H1 (cell line): ENCODE results near the gene CRIP1. TPM values are rescaled to one million over a fixed set of nuclear protein-coding genes. Genes with fewer than 3 reads are reported as not detected.

ENCODE experiments used
- CTCF ChIA-PET: fragments of 300-600 bp; sonication (Branson Sonifier 250); formaldehyde crosslinking; loops from one replicate; lab custom pipeline; 2021; ENCODE audit not compliant: partially characterized antibody; lab: Charles Lee
- POLR2A ChIA-PET: fragments of 300-600 bp; sonication (Branson Sonifier 250); formaldehyde crosslinking; loops from one replicate; lab custom pipeline; 2021; ENCODE audit warnings: inconsistent platforms; ENCODE audit not compliant: partially characterized antibody; lab: Charles Lee
- DNase-seq, 2 experiments: peaks; one replicate each; pipeline versions ENCODE4 v3.0.0 to v3.0.0-alpha.2; 2010 to 2022; ENCODE audit warnings: low spot score in 2 of 2, low read depth in 1 of 2, mixed read lengths in 1 of 2
- FAIRE-seq: peaks from 2 replicates; lab custom pipeline; 2011; peaks lifted over from hg19 to GRCh38; lab: Jason Lieb, UNC
- H2AFZ ChIP-seq: 2 replicates; pipeline ENCODE4 v1.8.1; 2012; ENCODE audit warnings: low read length, inconsistent platforms
- H2AK5ac ChIP-seq: 2 replicates; pipeline ENCODE4 v1.6.1; 2013; ENCODE audit warnings: low read depth, low read length
- H2BK120ac ChIP-seq: replicated peaks from 2 replicates; pipeline ENCODE3; 2013; ENCODE audit warnings: low read depth, low read length, inconsistent platforms
- H2BK12ac ChIP-seq: 2 replicates; pipeline ENCODE4 v1.6.1; 2013; ENCODE audit warnings: low read depth, low read length
- H2BK15ac ChIP-seq: 2 replicates; pipeline ENCODE4 v1.6.1; 2013; ENCODE audit warnings: low read length
- H2BK20ac ChIP-seq: 2 replicates; pipeline ENCODE4 v1.6.1; 2013; ENCODE audit warnings: low read length
- H2BK5ac ChIP-seq: 2 replicates; pipeline ENCODE4 v1.6.1; 2013; ENCODE audit warnings: low read depth, low read length
- H3K14ac ChIP-seq: 2 replicates; pipeline ENCODE4 v1.6.1; 2013; ENCODE audit warnings: inconsistent platforms; ENCODE audit not compliant: insufficient read length
- H3K18ac ChIP-seq: 2 replicates; pipeline ENCODE4 v1.6.1; 2013; ENCODE audit warnings: low read length; ENCODE audit errors: extremely low read depth
- H3K23ac ChIP-seq: 2 replicates; pipeline ENCODE4 v1.6.1; 2013; ENCODE audit warnings: inconsistent platforms; ENCODE audit not compliant: insufficient read length
- H3K23me2 ChIP-seq: 2 replicates; pipeline ENCODE4 v1.6.1; 2013; ENCODE audit warnings: low read depth, low read length
- H3K27ac ChIP-seq: 2 replicates; pipeline ENCODE4 v1.6.1; 2011; ENCODE audit warnings: low read depth, low read length, inconsistent platforms
- H3K27me3 ChIP-seq, 4 experiments: replicated peaks in 1 of 4; 1 replicate in 1 of 4; 2 replicates in 3 of 4; pipeline versions ENCODE4 v1.6.1 to v1.8.1; 2011 to 2013; ENCODE audit warnings: low read length in 3 of 4, mild to moderate bottlenecking in 3 of 4, inconsistent platforms in 2 of 4, mixed read lengths in 2 of 4, moderate library complexity in 1 of 4; ENCODE audit not compliant: control insufficient read depth in 3 of 4, insufficient read depth in 3 of 4; ENCODE audit errors: extremely low read depth in 1 of 4
- H3K36me3 ChIP-seq, 4 experiments: 2 replicates each; pipeline versions ENCODE4 v1.6.1 to v1.8.1; 2011 to 2013; ENCODE audit warnings: mild to moderate bottlenecking in 4 of 4, low read length in 3 of 4, moderate library complexity in 2 of 4, control low read depth in 1 of 4, inconsistent platforms in 1 of 4; ENCODE audit not compliant: insufficient read depth in 4 of 4, control insufficient read depth in 2 of 4
- H3K4ac ChIP-seq: replicated peaks from 2 replicates; pipeline ENCODE3; 2013; ENCODE audit warnings: low read length, low read depth, mixed read lengths, inconsistent platforms; ENCODE audit not compliant: insufficient read length
- H3K4me1 ChIP-seq, 4 experiments: replicated peaks in 1 of 4; 1 replicate in 1 of 4; 2 replicates in 3 of 4; pipeline versions ENCODE4 v1.6.1 to v1.8.1; 2011 to 2013; ENCODE audit warnings: low read length in 3 of 4, inconsistent platforms in 2 of 4, mixed read lengths in 1 of 4; ENCODE audit not compliant: insufficient read depth in 4 of 4, control insufficient read depth in 3 of 4
- H3K4me2 ChIP-seq, 2 experiments: 2 replicates each; pipeline versions ENCODE4 v1.6.1 to v1.8.1; 2011 to 2013; ENCODE audit warnings: low read depth in 2 of 2, low read length in 2 of 2, control low read depth in 1 of 2, inconsistent platforms in 1 of 2, mild to moderate bottlenecking in 1 of 2; ENCODE audit not compliant: insufficient read depth in 1 of 2
- H3K4me3 ChIP-seq, 4 experiments: fragments of 200-600, 300-600 bp in 1 of 4; sonication (generic), shearing (Covaris generic), sonication (Bioruptor Twin) in 1 of 4; 2 replicates each; pipeline versions ENCODE4 v1.5.1 to v1.8.1; 2011 to 2016; ENCODE audit warnings: low read length in 4 of 4, low read depth in 3 of 4, control low read depth in 2 of 4, inconsistent platforms in 2 of 4, mild to moderate bottlenecking in 2 of 4, mixed read lengths in 1 of 4, moderate library complexity in 1 of 4; ENCODE audit not compliant: insufficient read depth in 2 of 4; ENCODE audit errors: extremely low read depth in 1 of 4
- H3K56ac ChIP-seq: replicated peaks from 2 replicates; pipeline ENCODE3; 2013; ENCODE audit warnings: low read depth, mild to moderate bottlenecking, mixed read lengths, low read length, inconsistent platforms; ENCODE audit not compliant: insufficient read length
- H3K79me1 ChIP-seq: 2 replicates; pipeline ENCODE4 v1.6.1; 2013; ENCODE audit warnings: low read depth, low read length, control low read depth
- H3K79me2 ChIP-seq, 2 experiments: 2 replicates each; pipeline versions ENCODE4 v1.6.1 to v1.8.1; 2012 to 2013; ENCODE audit warnings: low read length in 2 of 2, mild to moderate bottlenecking in 2 of 2, inconsistent platforms in 1 of 2; ENCODE audit not compliant: insufficient read depth in 2 of 2, control insufficient read depth in 1 of 2
- H3K9ac ChIP-seq, 4 experiments: replicated peaks in 1 of 4; 1 replicate in 1 of 4; 2 replicates in 3 of 4; pipeline versions ENCODE4 v1.6.1 to v1.8.1; 2011 to 2013; ENCODE audit warnings: low read depth in 3 of 4, low read length in 3 of 4, control low read depth in 2 of 4, mild to moderate bottlenecking in 2 of 4, moderate library complexity in 2 of 4, inconsistent platforms in 1 of 4; ENCODE audit errors: extremely low read depth in 1 of 4
- H3K9me3 ChIP-seq, 2 experiments: 2 replicates each; pipeline versions ENCODE4 v1.6.1 to v1.8.1; 2012 to 2013; ENCODE audit warnings: mild to moderate bottlenecking in 2 of 2, moderate library complexity in 2 of 2, control low read depth in 1 of 2, inconsistent platforms in 1 of 2, low read depth in 1 of 2, low read length in 1 of 2, mixed read lengths in 1 of 2; ENCODE audit not compliant: insufficient read depth in 2 of 2
- H4K20me1 ChIP-seq, 2 experiments: replicated peaks in 1 of 2; 2 replicates each; pipeline versions ENCODE3 to v1.8.1; 2011 to 2013; ENCODE audit warnings: inconsistent platforms in 2 of 2, low read length in 2 of 2, mild to moderate bottlenecking in 1 of 2; ENCODE audit not compliant: insufficient read depth in 2 of 2, control insufficient read depth in 1 of 2
- H4K5ac ChIP-seq: 2 replicates; pipeline ENCODE4 v1.6.1; 2013; ENCODE audit warnings: low read length, low read depth, mixed read lengths, inconsistent platforms; ENCODE audit not compliant: insufficient read length
- H4K8ac ChIP-seq: 2 replicates; pipeline ENCODE4 v1.8.0; 2013; ENCODE audit warnings: mild to moderate bottlenecking, moderate library complexity, low read length, inconsistent platforms; ENCODE audit not compliant: insufficient read depth; ENCODE audit errors: extremely low read depth
- H4K91ac ChIP-seq: replicated peaks from 2 replicates; pipeline ENCODE3; 2013; ENCODE audit warnings: low read length, mixed read lengths, inconsistent platforms; ENCODE audit not compliant: insufficient read length
- BCL11A ChIP-seq, 2 experiments: IDR thresholded peaks; one replicate each; pipeline ENCODE4 v1.6.1; 2011; ENCODE audit warnings: low read depth in 2 of 2, low read length in 2 of 2, mild to moderate bottlenecking in 2 of 2
- CBX8 ChIP-seq: fragments of 300-800, 300-1000 bp; sonication (generic); IDR thresholded peaks from 2 replicates; pipeline ENCODE4 v1.7.1; 2016; ENCODE audit warnings: low read depth, low read length, borderline replicate concordance
- CHD1 ChIP-seq: IDR thresholded peaks from 2 replicates; pipeline ENCODE4 v1.6.1; 2012; ENCODE audit warnings: low read depth, low read length, improper control_type of control experiment
- CREB1 ChIP-seq: IDR thresholded peaks from 2 replicates; pipeline ENCODE4 v1.6.1; 2012; ENCODE audit warnings: inconsistent platforms
- CTBP2 ChIP-seq: IDR thresholded peaks from 2 replicates; pipeline ENCODE4 v1.7.0; 2011; ENCODE audit warnings: borderline replicate concordance, mild to moderate bottlenecking, moderate library complexity, mixed read lengths, low read length; ENCODE audit not compliant: insufficient read depth, insufficient read length
- FOSL1 ChIP-seq: IDR thresholded peaks from 2 replicates; pipeline ENCODE4 v1.6.1; 2011; ENCODE audit warnings: mild to moderate bottlenecking, low read depth, low read length, moderate library complexity; ENCODE audit not compliant: insufficient read depth
- GTF2F1 ChIP-seq: IDR thresholded peaks from 2 replicates; pipeline ENCODE4 v1.6.1; 2012; ENCODE audit warnings: low read depth, low read length, improper control_type of control experiment, borderline replicate concordance
- HDAC2 ChIP-seq, 2 experiments: fragments of 300-600 bp in 1 of 2; sonication (generic) in 1 of 2; IDR thresholded peaks; 2 replicates each; pipeline ENCODE4 v1.6.1; 2011 to 2012; ENCODE audit warnings: low read depth in 2 of 2, low read length in 2 of 2, mild to moderate bottlenecking in 2 of 2, moderate library complexity in 2 of 2, borderline replicate concordance in 1 of 2, inconsistent platforms in 1 of 2
- POLR2A ChIP-seq, 2 experiments: IDR thresholded peaks; 1 replicate in 1 of 2; 2 replicates in 1 of 2; pipeline ENCODE4 v1.6.1; 2011; ENCODE audit warnings: low read depth in 2 of 2, low read length in 2 of 2, mild to moderate bottlenecking in 2 of 2; ENCODE audit errors: control extremely low read depth in 1 of 2
- RBBP5 ChIP-seq: IDR thresholded peaks from 2 replicates; pipeline ENCODE4 v1.7.1; 2012; ENCODE audit warnings: low read depth, mild to moderate bottlenecking, inconsistent platforms, low read length, moderate library complexity, borderline replicate concordance
- SIN3A ChIP-seq, 2 experiments: IDR thresholded peaks in 1 of 2; conservative IDR thresholded peaks in 1 of 2; 2 replicates each; pipeline ENCODE4 v1.6.1; 2011 to 2012; ENCODE audit warnings: low read length in 2 of 2, improper control_type of control experiment in 1 of 2, low read depth in 1 of 2, mild to moderate bottlenecking in 1 of 2
- SUZ12 ChIP-seq: fragments of 200-600 bp; sonication (generic); IDR thresholded peaks from 2 replicates; pipeline ENCODE4 v1.6.1; 2012; ENCODE audit warnings: mild to moderate bottlenecking, inconsistent platforms, low read length, moderate library complexity, mixed read lengths
- TEAD4 ChIP-seq: IDR thresholded peaks from 2 replicates; pipeline ENCODE4 v1.6.1; 2012; ENCODE audit warnings: low read depth, low read length, inconsistent platforms, mixed read lengths
- WGBS, 2 experiments: shearing (Covaris generic) in 1 of 2; methylation state at CpG; one replicate each; pipeline versions ENCODE4 v1.1.6 to v1.1.7; 2013 to 2015; ENCODE audit warnings: low lambda C conversion rate in 2 of 2, mixed read lengths in 2 of 2, inconsistent platforms in 1 of 2, low coverage in 1 of 2, missing lambda C conversion rate in 1 of 2; ENCODE audit not compliant: insufficient replicate concordance in 2 of 2, insufficient coverage in 1 of 2, insufficient read length in 1 of 2; ENCODE audit errors: extremely low coverage in 1 of 2, missing lambda C conversion rate in 1 of 2; 5-methylcytosine and 5-hydroxymethylcytosine counted together
- polyA plus RNA-seq, 7 experiments: library from polyadenylated mRNA; depleted of rRNA in 3 of 7; stranded (reverse) in 5 of 7; unstranded in 2 of 7; fragments of >200 nt in 5 of 7; fragments of 200-250 nt in 2 of 7; gene quantifications; 1 replicate in 5 of 7; 2 replicates in 1 of 7; 4 replicates in 1 of 7; pipeline versions ENCODE4 v1.2.1 to v1.2.3, GENCODE V29; 2011 to 2013; ENCODE audit warnings: missing spikeins in 2 of 7, mixed read lengths in 2 of 7
- total RNA-seq: library from RNA; stranded (reverse); fragmentation: NEBNext Ultra II Directional; extraction: Animal tissue kit (Norgen Biotek cat#: 25700); gene quantifications from 2 replicates; pipeline ENCODE4 v1.2.1, GENCODE V29; 2021

CRIP1 gene
- total and polyA plus RNA-seq, 2 of the 8 experiments (the other 6 are each of a cell fraction or from before 2014, with no cell fraction given) = 1.2 to 2.2 TPM

DNA sequence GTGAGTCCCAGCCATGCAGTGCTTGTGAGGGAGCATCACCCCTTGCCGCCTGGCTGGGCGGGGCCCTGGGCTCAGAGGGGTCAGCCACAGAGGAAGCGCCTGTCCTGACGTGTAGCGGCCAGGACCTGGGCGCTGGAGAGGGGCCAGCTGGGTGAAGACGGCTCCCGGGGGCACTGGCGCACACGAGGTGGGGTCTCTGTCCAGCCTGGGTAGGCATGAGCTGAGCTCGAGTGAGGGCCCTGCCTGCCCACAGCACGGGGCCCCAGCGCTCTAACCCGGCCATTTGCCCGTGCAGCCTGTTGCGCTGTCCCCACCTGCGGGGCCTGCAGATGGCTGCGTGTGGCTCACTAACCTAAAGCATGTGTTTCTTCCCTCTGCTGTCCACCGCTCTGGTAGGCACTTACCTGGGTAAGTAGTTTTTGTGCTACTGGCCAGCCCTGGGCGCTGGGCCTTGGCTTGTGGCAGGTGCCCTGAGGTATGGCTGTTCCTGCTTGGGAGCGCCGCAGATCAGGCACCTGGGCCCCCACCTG, 18.7 kb upstream of the CRIP1 start:
- H3K79me2 ChIP-seq = no peaks in the 10 kb centered on the region; a peak in 1 of 4 replicates
- H4K91ac ChIP-seq = no peak overlapping the region
- WGBS, 2 experiments = 95% methylated on average over 22 of the region's 22 CpGs; no CpG with 5 or more reads in 1 of the 2 experiments
- peaks cover 0 to 9% (median 1%) of the 10 kb centered on the region in 4 experiments; a peak in 3 of 7 replicates for H3K4me1 ChIP-seq
- H3K9ac ChIP-seq = no peak overlapping the region
- H2BK5ac ChIP-seq = no peak overlapping the region
- no peak overlapping the region for H3K56ac ChIP-seq
- no peak overlapping the region for H3K18ac ChIP-seq
- H3K23ac ChIP-seq = no peak overlapping the region
- FAIRE-seq (no peak), DNase-seq (no peak)
- no peaks in the 10 kb centered on the region for H3K23me2 ChIP-seq
- ChIA-PET POLR2A (interaction anchor here (0.7 to 4.2 kb wide), 5 partner anchors 10 to 84 kb away, joined by 3 to 21 read pairs (median 3); no protein-coding TSS in a partner anchor), CTCF (interaction anchor here (0.8 to 5.3 kb wide), 7 partner anchors 11 to 65 kb away, joined by 3 to 27 read pairs (median 6); no protein-coding TSS in a partner anchor)
- no peak overlapping the region for H2AK5ac ChIP-seq
- peaks cover 11 to 63% (median 29%) of the 10 kb centered on the region in 4 experiments; a peak in 7 of 8 replicates for H3K36me3 ChIP-seq
- H2BK20ac ChIP-seq = no peak overlapping the region
- H2AFZ ChIP-seq = no peak overlapping the region
- no peak overlapping the region; the same call in 1 of the 2 replicates for H3K27ac ChIP-seq
- H3K9me3 ChIP-seq = no peaks in the 10 kb centered on the region
- H3K27me3 ChIP-seq = peaks cover 0 to 4% (median 0%) of the 10 kb centered on the region in 4 experiments; a peak in 1 of 7 replicates
- H3K79me1 ChIP-seq = no peaks in the 10 kb centered on the region
- no peak overlapping the region for H3K4me2 ChIP-seq
- no peak overlapping the region for H2BK12ac ChIP-seq
- H2BK120ac ChIP-seq = no peak overlapping the region
- no peak overlapping the region for H3K4ac ChIP-seq
- H4K5ac ChIP-seq = no peak overlapping the region
- no peak overlapping the region for H4K8ac ChIP-seq
- H4K20me1 ChIP-seq = peaks cover 11 to 40% of the 10 kb centered on the region in 2 experiments
- H2BK15ac ChIP-seq = no peak overlapping the region
- no peak overlapping the region for H3K4me3 ChIP-seq
- H3K14ac ChIP-seq = no peak overlapping the region
- TF ChIP-seq POLR2A (IDR thresholded peaks at IDR 0.05; ENCODE audit: control extremely low read depth in 1 of 2, low read depth in 2 of 2, low read length in 2 of 2) (no peak), HDAC2 (IDR thresholded peaks at IDR 0.05; ENCODE audit: borderline replicate concordance in 1 of 2, low read depth in 2 of 2, low read length in 2 of 2) (no peak), CBX8 (no peak), CHD1 (no peak), CREB1 (no peak), SUZ12 (no peak), FOSL1 (no peak), SIN3A (conservative IDR thresholded peaks at IDR 0.05 in 1 of 2, IDR thresholded peaks at IDR 0.05 in 1 of 2; ENCODE audit: low read depth in 1 of 2, low read length in 2 of 2) (no peak), TEAD4 (no peak), CTBP2 (no peak), RBBP5 (no peak), GTF2F1 (no peak), BCL11A (IDR thresholded peaks at IDR 0.05; ENCODE audit: low read depth in 2 of 2, low read length in 2 of 2) (no peak)
